B cell (primary cell): ENCODE data around the gene PSD. TPM values are rescaled to one million over a fixed set of nuclear protein-coding genes. Genes with fewer than 3 reads are reported as not detected.

Experiments
- ATAC-seq: fragments of 200-7000 bp; cut with Tn5 transposase; one replicate; pipeline ENCODE4 v1.10.0; 2021; ENCODE audit warnings: low read depth, mild to moderate bottlenecking, moderate number of reproducible peaks, moderate library complexity
- CTCF ChIA-PET: fragments of 350-600 bp; sonication (Branson Sonifier 250); formaldehyde crosslinking; loops from one replicate; lab custom pipeline; 2021; ENCODE audit warnings: antibody characterized with exemption, inconsistent platforms; lab: Charles Lee
- POLR2A ChIA-PET: fragments of 350-600 bp; sonication (Branson Sonifier 250); formaldehyde crosslinking; loops from one replicate; lab custom pipeline; 2021; ENCODE audit warnings: antibody characterized with exemption; lab: Charles Lee
- DNase-seq: peaks from one replicate; pipeline ENCODE4 v3.0.0; 2013
- H2AFZ ChIP-seq: 2 replicates; pipeline ENCODE4 v1.6.1; 2012; ENCODE audit warnings: mild to moderate bottlenecking, low read depth, low read length; ENCODE audit not compliant: insufficient read depth, poor library complexity, severe bottlenecking
- H3K27ac ChIP-seq, 2 donors: 1 replicate in 1 of 2; 2 replicates in 1 of 2; pipeline ENCODE4 v1.5.1; 2012 to 2013; ENCODE audit warnings: low read length in 2 of 2, mild to moderate bottlenecking in 2 of 2, moderate library complexity in 1 of 2
- H3K27me3 ChIP-seq, 4 experiments: fragments of 200-600 bp in 1 of 4; sonication (generic) in 1 of 4; replicated peaks in 1 of 4; 1 replicate in 2 of 4; 2 replicates in 2 of 4; pipeline versions ENCODE4 v1.6.1 to v1.7.0; 2013 to 2016; ENCODE audit warnings: low read length in 3 of 4, mild to moderate bottlenecking in 2 of 4, mixed read lengths in 1 of 4, moderate library complexity in 1 of 4; ENCODE audit not compliant: insufficient read depth in 4 of 4, control insufficient read depth in 3 of 4; ENCODE audit errors: control extremely low read depth in 1 of 4
- H3K36me3 ChIP-seq, 2 experiments: replicated peaks in 1 of 2; 1 replicate in 1 of 2; 2 replicates in 1 of 2; pipeline versions ENCODE4 v1.6.1 to v1.7.1; 2013; ENCODE audit warnings: low read length in 1 of 2; ENCODE audit not compliant: insufficient read depth in 2 of 2, control insufficient read depth in 1 of 2; ENCODE audit errors: control extremely low read depth in 1 of 2, extremely low read depth in 1 of 2
- H3K4me1 ChIP-seq, 2 donors: fragments of 200-600 bp in 1 of 2; sonication (generic) in 1 of 2; 1 replicate in 1 of 2; 2 replicates in 1 of 2; pipeline versions ENCODE4 v1.5.1 to v1.6.1; 2013 to 2017; ENCODE audit warnings: low read length in 2 of 2; ENCODE audit not compliant: control insufficient read depth in 2 of 2, insufficient read depth in 2 of 2
- H3K4me2 ChIP-seq: replicated peaks from 2 replicates; pipeline ENCODE3; 2012; ENCODE audit warnings: mild to moderate bottlenecking, low read depth, low read length; ENCODE audit not compliant: poor library complexity, severe bottlenecking
- H3K4me3 ChIP-seq, 5 experiments: fragments of 200-600 bp in 1 of 5; sonication (generic) in 1 of 5; 1 replicate in 3 of 5; 2 replicates in 2 of 5; pipeline versions ENCODE4 v1.5.1 to v1.7.0; 2011 to 2016; ENCODE audit warnings: low read length in 4 of 5, mild to moderate bottlenecking in 4 of 5, low read depth in 2 of 5, control low read depth in 1 of 5, moderate library complexity in 1 of 5; ENCODE audit not compliant: insufficient read depth in 1 of 5; ENCODE audit errors: control extremely low read depth in 1 of 5, extremely low read depth in 1 of 5
- H3K79me2 ChIP-seq: fragments of 200-600 bp; sonication (generic); one replicate; pipeline ENCODE4 v1.6.0; 2016; ENCODE audit warnings: low read length; ENCODE audit not compliant: control insufficient read depth, insufficient read depth
- H3K9ac ChIP-seq: fragments of 200-600 bp; sonication (generic); 2 replicates; pipeline ENCODE4 v1.6.1; 2017; ENCODE audit warnings: mild to moderate bottlenecking, low read length, moderate library complexity
- H3K9me3 ChIP-seq, 3 donors: one replicate each; pipeline versions ENCODE4 v1.6.1 to v1.7.1; 2013; ENCODE audit warnings: low read length in 2 of 3; ENCODE audit not compliant: control insufficient read depth in 2 of 3, insufficient read depth in 1 of 3; ENCODE audit errors: control extremely low read depth in 1 of 3
- H4K20me1 ChIP-seq: 2 replicates; pipeline ENCODE4 v1.6.0; 2012; ENCODE audit warnings: mild to moderate bottlenecking, low read length; ENCODE audit not compliant: insufficient read depth, control insufficient read depth, poor library complexity, severe bottlenecking
- H3K27ac Mint-ChIP-seq: one replicate; pipeline ENCODE4 v1.8.0; 2021; ENCODE audit warnings: mixed read lengths
- H3K27me3 Mint-ChIP-seq: one replicate; pipeline ENCODE4 v1.8.0; 2021; ENCODE audit warnings: mixed read lengths
- H3K4me1 Mint-ChIP-seq: one replicate; pipeline ENCODE4 v1.8.0; 2021; ENCODE audit warnings: mixed read lengths
- H3K4me3 Mint-ChIP-seq: one replicate; pipeline ENCODE4 v1.8.0; 2021; ENCODE audit warnings: mixed read lengths
- H3K9me3 Mint-ChIP-seq: one replicate; pipeline ENCODE4 v1.8.0; 2022; ENCODE audit warnings: mixed read lengths; ENCODE audit not compliant: insufficient read depth
- EZH2 ChIP-seq: IDR thresholded peaks from 2 replicates; pipeline ENCODE4 v1.6.1; 2012; ENCODE audit warnings: borderline replicate concordance, low read depth, mild to moderate bottlenecking, moderate library complexity, low read length; ENCODE audit not compliant: insufficient read depth, poor library complexity, severe bottlenecking
- WGBS: methylation state at CpG from one replicate; pipeline ENCODE4 v1.1.5; 2013; ENCODE audit warnings: missing lambda C conversion rate; ENCODE audit not compliant: insufficient coverage; 5-methylcytosine and 5-hydroxymethylcytosine counted together
- intact Hi-C: fragments of 100-400 bp; cut with micrococcal nuclease; formaldehyde crosslinking; loops from one replicate; pipeline ENCODE4 v1.10.0; 2022
- polyA plus RNA-seq: library from polyadenylated mRNA; depleted of rRNA; stranded (reverse); fragments of >200 nt; gene quantifications from 2 replicates; pipeline ENCODE4 v1.2.3, GENCODE V29; 2012
- total RNA-seq, 2 donors: library from RNA; stranded (reverse); fragments of 120-200 nt in 1 of 2; gene quantifications; 1 replicate in 1 of 2; 2 replicates in 1 of 2; pipeline versions ENCODE4 v1.2.3 to v1.2.4, GENCODE V29; 2013 to 2022
- TF ChIP-seq, protein P1 (sequence below): fragments of 200-600 bp; IDR thresholded peaks from one replicate; pipeline ENCODE4 v1.8.0; 2022; ENCODE audit warnings: antibody characterized with exemption, mild to moderate bottlenecking

The PSD gene
- total and polyA plus RNA-seq, 2 donors (not counting 1 experiment from before 2014, with no cell fraction given) = 0.52 to 0.81 TPM

DNA sequence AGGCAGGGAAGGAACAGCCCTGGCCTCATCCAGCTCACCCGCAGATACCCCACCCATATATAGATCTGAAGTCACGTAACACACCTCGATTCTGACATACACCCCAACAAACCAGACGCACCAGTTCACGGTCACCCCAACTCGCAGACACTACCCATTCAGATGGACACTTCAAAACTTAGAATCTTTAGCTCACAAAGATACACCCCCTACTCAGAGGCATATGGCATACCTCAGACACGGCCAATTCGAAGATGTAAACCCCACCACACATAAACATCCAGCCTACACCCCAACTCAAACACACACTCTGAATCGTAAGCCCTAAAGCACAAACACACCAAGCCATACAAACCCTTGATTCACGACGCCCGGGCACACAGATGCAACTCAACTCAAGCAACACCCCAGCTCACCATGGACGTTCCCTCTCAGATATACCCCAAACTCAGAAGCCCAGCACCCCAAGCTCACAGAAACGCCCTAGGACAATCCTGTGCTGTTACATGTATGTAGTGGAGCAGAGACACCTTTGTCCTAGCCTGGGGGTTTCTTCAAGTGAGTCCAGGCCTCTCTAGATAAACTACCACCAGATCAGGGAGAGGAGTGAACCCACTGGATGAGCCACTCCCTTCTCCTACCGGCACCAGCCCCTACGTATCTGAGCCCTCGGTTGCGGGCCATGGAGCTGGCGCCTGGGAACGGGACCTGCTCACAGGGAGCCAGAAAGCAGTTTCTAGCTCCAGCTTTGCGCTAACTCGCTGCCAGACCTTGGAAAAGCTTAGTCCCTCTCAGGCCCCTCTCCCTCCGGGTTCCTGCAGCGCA is 8.8 kb downstream of the PSD start:
- H3K9me3 Mint-ChIP-seq = no peaks in the 10 kb centered on the region
- H3K27ac Mint-ChIP-seq = no peak overlapping the region
- Histone ChIP-seq H3K4me2 (peak overlapping the region; percentile 84), H3K27ac (no peak overlapping the region), H3K9ac (peak overlapping the region; percentile 47), H3K27me3 (peaks cover 0 to 69% (median 38%) of the 10 kb centered on the region in 4 experiments), H3K9me3 (peaks cover 0 to 20% (median 0%) of the 10 kb centered on the region in 3 donors), H4K20me1 (peaks cover 2% of the 10 kb centered on the region), H3K4me3 (peak overlapping the region in 3 of 5 experiments; percentile 18 to 22 (median 19)), H3K36me3 (no peaks in the 10 kb centered on the region), H3K4me1 (peaks cover 26 to 33% of the 10 kb centered on the region in 2 donors), H2AFZ (peak overlapping the region; percentile 22), H3K79me2 (no peaks in the 10 kb centered on the region)
- peaks cover 31% of the 10 kb centered on the region for H3K4me1 Mint-ChIP-seq
- DNase-seq = peak; percentile 41
- intact Hi-C loops = loop anchor here (1.0 kb wide), 1 partner anchor 11 kb away; no protein-coding TSS in a partner anchor
- H3K4me3 Mint-ChIP-seq = peak overlapping the region; percentile 83
- CTCF ChIA-PET = interaction anchor here (0.9 to 5.0 kb wide), 4 partner anchors 9 to 69 kb away, joined by 3 to 35 read pairs (median 12); partner anchors contain the start of gene FBXL15
- H3K27me3 Mint-ChIP-seq = peaks cover 52% of the 10 kb centered on the region
- no peak for ATAC-seq
- TF ChIP-seq, protein P1, sequence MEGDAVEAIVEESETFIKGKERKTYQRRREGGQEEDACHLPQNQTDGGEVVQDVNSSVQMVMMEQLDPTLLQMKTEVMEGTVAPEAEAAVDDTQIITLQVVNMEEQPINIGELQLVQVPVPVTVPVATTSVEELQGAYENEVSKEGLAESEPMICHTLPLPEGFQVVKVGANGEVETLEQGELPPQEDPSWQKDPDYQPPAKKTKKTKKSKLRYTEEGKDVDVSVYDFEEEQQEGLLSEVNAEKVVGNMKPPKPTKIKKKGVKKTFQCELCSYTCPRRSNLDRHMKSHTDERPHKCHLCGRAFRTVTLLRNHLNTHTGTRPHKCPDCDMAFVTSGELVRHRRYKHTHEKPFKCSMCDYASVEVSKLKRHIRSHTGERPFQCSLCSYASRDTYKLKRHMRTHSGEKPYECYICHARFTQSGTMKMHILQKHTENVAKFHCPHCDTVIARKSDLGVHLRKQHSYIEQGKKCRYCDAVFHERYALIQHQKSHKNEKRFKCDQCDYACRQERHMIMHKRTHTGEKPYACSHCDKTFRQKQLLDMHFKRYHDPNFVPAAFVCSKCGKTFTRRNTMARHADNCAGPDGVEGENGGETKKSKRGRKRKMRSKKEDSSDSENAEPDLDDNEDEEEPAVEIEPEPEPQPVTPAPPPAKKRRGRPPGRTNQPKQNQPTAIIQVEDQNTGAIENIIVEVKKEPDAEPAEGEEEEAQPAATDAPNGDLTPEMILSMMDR = no peak
- TF ChIP-seq EZH2 = peak; percentile 67
- WGBS = 38% methylated on average over 19 of the region's 24 CpGs
- POLR2A ChIA-PET = interaction anchor here (1.2 to 3.3 kb wide), 3 partner anchors 8 to 15 kb away, joined by 3 to 14 read pairs (median 5); partner anchors contain the start of genes FBXL15 and NFKB2
